Loucy (cell line): ENCODE data around the gene DSG4.

ENCODE experiments used
- H2AFZ ChIP-seq: fragments of 200-600 bp; sonication (generic); 2 replicates; pipeline ENCODE4 v1.6.0; 2016; ENCODE audit warnings: antibody characterized with exemption, mild to moderate bottlenecking, low read length, moderate library complexity
- H3F3A ChIP-seq: fragments of 200-600 bp; 2 replicates; pipeline ENCODE4 v1.6.0; 2016; ENCODE audit warnings: antibody characterized with exemption, low read depth, mild to moderate bottlenecking
- H3K27me3 ChIP-seq: fragments of 200-600 bp; sonication (generic); 2 replicates; pipeline ENCODE4 v1.6.1; 2014; ENCODE audit warnings: low read length, mild to moderate bottlenecking; ENCODE audit not compliant: insufficient read depth, poor library complexity, severe bottlenecking
- H3K36me3 ChIP-seq: fragments of 200-600 bp; sonication (generic); 2 replicates; pipeline ENCODE4 v1.6.1; 2016; ENCODE audit warnings: low read length; ENCODE audit not compliant: insufficient read depth
- H3K4me1 ChIP-seq: fragments of 200-600 bp; sonication (generic); 2 replicates; pipeline ENCODE4 v1.5.1; 2014; ENCODE audit warnings: low read length, mild to moderate bottlenecking; ENCODE audit not compliant: insufficient read depth, poor library complexity, severe bottlenecking
- H3K4me2 ChIP-seq: fragments of 200-600 bp; sonication (generic); 2 replicates; pipeline ENCODE4 v1.6.0; 2014; ENCODE audit warnings: antibody characterized with exemption, low read length, low read depth, mild to moderate bottlenecking; ENCODE audit not compliant: poor library complexity, severe bottlenecking
- H3K4me3 ChIP-seq: fragments of 200-600 bp; sonication (generic); 2 replicates; pipeline ENCODE4 v1.5.1; 2014; ENCODE audit warnings: low read length, mild to moderate bottlenecking, mixed read lengths; ENCODE audit not compliant: poor library complexity, severe bottlenecking
- H3K79me2 ChIP-seq: fragments of 200-600 bp; sonication (generic); 2 replicates; pipeline ENCODE4 v1.6.1; 2014; ENCODE audit warnings: low read length; ENCODE audit not compliant: insufficient read depth
- H3K9ac ChIP-seq: fragments of 200-600 bp; sonication (generic); 2 replicates; pipeline ENCODE4 v1.6.0; 2014; ENCODE audit warnings: mild to moderate bottlenecking, low read depth, low read length, moderate library complexity; ENCODE audit not compliant: poor library complexity, severe bottlenecking
- H3K9me2 ChIP-seq: fragments of 200-600 bp; sonication (generic); replicated peaks from 2 replicates; pipeline ENCODE4 v1.6.1; 2016; ENCODE audit warnings: low read depth, low read length, mixed read lengths
- H3K9me3 ChIP-seq: fragments of 200-600 bp; sonication (generic); 2 replicates; pipeline ENCODE4 v1.6.1; 2014; ENCODE audit warnings: mild to moderate bottlenecking, antibody characterized with exemption, low read length, low read depth; ENCODE audit not compliant: insufficient read depth
- H4K20me1 ChIP-seq: fragments of 200-600 bp; sonication (generic); 2 replicates; pipeline ENCODE4 v1.6.0; 2014; ENCODE audit warnings: antibody characterized with exemption, low read length, mild to moderate bottlenecking; ENCODE audit not compliant: insufficient read depth, poor library complexity, severe bottlenecking
- EZH2phosphoT487 ChIP-seq: fragments of 200-600 bp; IDR thresholded peaks from 2 replicates; pipeline ENCODE4 v1.6.1; 2018; ENCODE audit warnings: antibody characterized with exemption, mild to moderate bottlenecking, moderate library complexity, borderline replicate concordance
- TF ChIP-seq, protein P1 (sequence below): fragments of 200-600 bp; sonication (generic); conservative IDR thresholded peaks from 2 replicates; pipeline ENCODE4 v1.5.1; 2014; ENCODE audit warnings: mild to moderate bottlenecking, antibody characterized with exemption, low read length

Gene DSG4

DNA sequence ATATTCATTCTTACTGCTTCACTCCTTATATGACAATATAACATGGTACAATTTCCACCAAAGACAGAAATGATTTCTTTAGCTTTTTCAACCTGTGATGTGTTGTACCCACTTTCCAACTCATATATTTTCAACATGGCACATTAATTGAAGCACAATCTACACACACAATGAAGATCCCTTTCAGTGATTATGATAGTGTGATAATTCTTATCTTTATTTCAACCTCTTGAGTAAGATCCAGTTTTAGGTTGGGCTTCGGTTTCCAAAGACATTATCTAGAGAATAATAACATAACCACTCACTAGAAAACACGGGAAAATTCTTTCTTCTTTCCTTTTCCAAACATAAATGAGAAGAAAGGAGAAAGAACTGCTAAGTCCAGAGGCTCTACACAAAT, 67.6 kb downstream of the DSG4 start:
- H4K20me1 ChIP-seq = no peaks in the 10 kb centered on the region

DNA sequence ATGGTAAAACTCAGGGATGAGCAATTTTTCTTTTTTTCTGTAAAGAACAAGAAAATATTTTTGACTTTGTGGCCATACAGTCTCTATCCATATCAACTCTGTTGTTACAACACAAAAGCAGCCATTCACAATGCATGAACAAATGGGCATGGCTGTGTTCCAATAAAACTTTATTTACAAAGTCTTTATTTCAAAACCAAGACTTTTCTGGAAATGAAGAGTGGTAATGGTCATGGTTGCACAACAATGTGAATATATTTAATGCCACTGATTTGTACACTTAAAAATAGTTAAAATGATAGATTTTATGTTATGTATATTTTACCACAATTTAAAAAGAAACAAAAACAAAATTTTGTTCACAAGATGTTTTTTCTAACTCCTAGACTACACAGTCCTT, 69.3 kb downstream of the DSG4 start:
- no peaks in the 10 kb centered on the region for H3F3A ChIP-seq
- no peaks in the 10 kb centered on the region for H3K9me3 ChIP-seq
- H3K4me3 ChIP-seq = no peak overlapping the region
- peaks cover 3% of the 10 kb centered on the region; the same call in 1 of the 2 replicates for H3K9me2 ChIP-seq
- no peak overlapping the region for H3K9ac ChIP-seq
- H3K4me1 ChIP-seq = no peaks in the 10 kb centered on the region
- H3K79me2 ChIP-seq = no peaks in the 10 kb centered on the region
- H2AFZ ChIP-seq = no peak overlapping the region
- no peaks in the 10 kb centered on the region for H3K36me3 ChIP-seq
- no peaks in the 10 kb centered on the region for H4K20me1 ChIP-seq
- TF ChIP-seq EZH2phosphoT487 = no peak
- TF ChIP-seq, protein P1, sequence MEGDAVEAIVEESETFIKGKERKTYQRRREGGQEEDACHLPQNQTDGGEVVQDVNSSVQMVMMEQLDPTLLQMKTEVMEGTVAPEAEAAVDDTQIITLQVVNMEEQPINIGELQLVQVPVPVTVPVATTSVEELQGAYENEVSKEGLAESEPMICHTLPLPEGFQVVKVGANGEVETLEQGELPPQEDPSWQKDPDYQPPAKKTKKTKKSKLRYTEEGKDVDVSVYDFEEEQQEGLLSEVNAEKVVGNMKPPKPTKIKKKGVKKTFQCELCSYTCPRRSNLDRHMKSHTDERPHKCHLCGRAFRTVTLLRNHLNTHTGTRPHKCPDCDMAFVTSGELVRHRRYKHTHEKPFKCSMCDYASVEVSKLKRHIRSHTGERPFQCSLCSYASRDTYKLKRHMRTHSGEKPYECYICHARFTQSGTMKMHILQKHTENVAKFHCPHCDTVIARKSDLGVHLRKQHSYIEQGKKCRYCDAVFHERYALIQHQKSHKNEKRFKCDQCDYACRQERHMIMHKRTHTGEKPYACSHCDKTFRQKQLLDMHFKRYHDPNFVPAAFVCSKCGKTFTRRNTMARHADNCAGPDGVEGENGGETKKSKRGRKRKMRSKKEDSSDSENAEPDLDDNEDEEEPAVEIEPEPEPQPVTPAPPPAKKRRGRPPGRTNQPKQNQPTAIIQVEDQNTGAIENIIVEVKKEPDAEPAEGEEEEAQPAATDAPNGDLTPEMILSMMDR = no peak
- H3K4me2 ChIP-seq = no peak overlapping the region
- peaks cover 5% of the 10 kb centered on the region for H3K27me3 ChIP-seq

More for the DNA sequence above, 67.6 kb downstream of the DSG4 start:
- no peak overlapping the region for H3K4me3 ChIP-seq
- H3K4me2 ChIP-seq = no peak overlapping the region
- H3K27me3 ChIP-seq = peaks cover 5% of the 10 kb centered on the region
- no peak overlapping the region for H2AFZ ChIP-seq
- no peaks in the 10 kb centered on the region for H3K36me3 ChIP-seq
- no peaks in the 10 kb centered on the region for H3K9me3 ChIP-seq
- H3K9me2 ChIP-seq = peaks cover 3% of the 10 kb centered on the region; the same call in 1 of the 2 replicates
- H3K9ac ChIP-seq = no peak overlapping the region
- no peak for TF ChIP-seq EZH2phosphoT487
- TF ChIP-seq, protein P1 = no peak
- no peaks in the 10 kb centered on the region for H3K4me1 ChIP-seq
- H3K79me2 ChIP-seq = no peaks in the 10 kb centered on the region
- no peaks in the 10 kb centered on the region for H3F3A ChIP-seq

DNA sequence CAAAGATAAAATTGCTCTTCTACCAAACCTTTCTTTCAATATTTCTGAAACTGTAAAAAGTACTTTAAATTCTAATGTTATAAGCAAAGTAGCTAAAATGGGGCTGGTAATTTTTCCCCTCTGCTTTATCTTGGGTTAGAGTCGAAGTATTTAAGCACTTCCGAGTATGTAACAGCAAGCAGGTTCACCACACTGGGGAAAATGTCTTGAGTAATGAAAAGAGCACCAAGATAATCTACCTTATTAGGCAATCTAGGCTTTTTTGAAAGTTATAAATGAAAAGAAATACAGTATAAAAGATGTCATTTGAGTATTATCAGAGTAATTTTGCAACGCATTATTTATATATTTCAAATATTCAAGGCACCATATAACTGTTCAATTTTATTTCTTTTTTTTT, 70.3 kb downstream of the DSG4 start:
- H3K4me1 ChIP-seq = no peaks in the 10 kb centered on the region
- peaks cover 3% of the 10 kb centered on the region; the same call in 1 of the 2 replicates for H3K9me2 ChIP-seq
- H3K4me2 ChIP-seq = no peak overlapping the region
- H3F3A ChIP-seq = no peaks in the 10 kb centered on the region
- H3K4me3 ChIP-seq = no peak overlapping the region
- no peaks in the 10 kb centered on the region for H3K27me3 ChIP-seq
- no peaks in the 10 kb centered on the region for H3K79me2 ChIP-seq
- H3K9me3 ChIP-seq = no peaks in the 10 kb centered on the region
- H3K9ac ChIP-seq = no peak overlapping the region
- H3K36me3 ChIP-seq = no peaks in the 10 kb centered on the region
- TF ChIP-seq EZH2phosphoT487 = no peak
- TF ChIP-seq, protein P1 = no peak
- no peaks in the 10 kb centered on the region for H4K20me1 ChIP-seq
- H2AFZ ChIP-seq = no peak overlapping the region
